Activated CD8-positive, alpha-beta T cell treated with anti-CD3 and anti-CD28 coated beads for 36 hours (primary cell): ENCODE data around the gene ANKDD1A. TPM values are rescaled to one million over a fixed set of nuclear protein-coding genes. Genes with fewer than 3 reads are reported as not detected.

Experiments used
- ATAC-seq: fragments of 200-7000 bp; cut with Tn5 transposase; one replicate; pipeline ENCODE4 v1.10.0; 2021; ENCODE audit warnings: mild to moderate bottlenecking, moderate library complexity
- CTCF ChIA-PET: fragments of 350-600 bp; sonication (Branson Sonifier 250); formaldehyde crosslinking; loops from one replicate; lab custom pipeline; 2021; ENCODE audit warnings: antibody characterized with exemption; lab: Charles Lee
- POLR2A ChIA-PET: fragments of 350-600 bp; sonication (Branson Sonifier 250); formaldehyde crosslinking; loops from one replicate; lab custom pipeline; 2021; ENCODE audit warnings: antibody characterized with exemption; lab: Charles Lee
- DNase-seq: peaks from one replicate; pipeline ENCODE4 v3.0.0-alpha.2; 2020
- H3K27ac Mint-ChIP-seq: one replicate; pipeline ENCODE4 v1.8.0; 2021; ENCODE audit warnings: mild to moderate bottlenecking, mixed read lengths
- H3K27me3 Mint-ChIP-seq: one replicate; pipeline ENCODE4 v1.8.0; 2021; ENCODE audit warnings: mixed read lengths
- H3K36me3 Mint-ChIP-seq: one replicate; pipeline ENCODE4 v1.8.0; 2021; ENCODE audit warnings: low read depth, mixed read lengths
- H3K4me1 Mint-ChIP-seq: one replicate; pipeline ENCODE4 v1.8.0; 2021; ENCODE audit warnings: low read depth, mixed read lengths
- H3K4me3 Mint-ChIP-seq: one replicate; pipeline ENCODE4 v1.8.0; 2021; ENCODE audit warnings: mild to moderate bottlenecking, moderate library complexity, mixed read lengths
- H3K9me3 Mint-ChIP-seq: one replicate; pipeline ENCODE4 v1.8.0; 2021; ENCODE audit warnings: mixed read lengths
- CTCF ChIP-seq: fragments of 200-600 bp; IDR thresholded peaks from one replicate; pipeline ENCODE4 v1.8.0; 2022; ENCODE audit warnings: antibody characterized with exemption, mild to moderate bottlenecking
- intact Hi-C: fragments of 100-400 bp; cut with micrococcal nuclease; formaldehyde crosslinking; loops from one replicate; pipeline ENCODE4 v1.10.0; 2022
- total RNA-seq, 2 experiments: library from RNA; stranded (reverse); gene quantifications; one replicate each; pipeline ENCODE4 v1.2.3, GENCODE V29; 2021

Gene ANKDD1A
- total RNA-seq, 2 experiments from 2014 or later = 3.4 to 4.3 TPM

GRCh38 chr15:64905941-64906340 lies 5.8 kb upstream of the ANKDD1A start:
- intact Hi-C loops = loop anchor here (5.0 kb wide), 1 partner anchor 174 kb away; no protein-coding TSS in a partner anchor
- peaks cover 3% of the 10 kb centered on the region for H3K27me3 Mint-ChIP-seq
- H3K36me3 Mint-ChIP-seq = peaks cover 2% of the 10 kb centered on the region
- no peak overlapping the region for H3K27ac Mint-ChIP-seq
- no peak for TF ChIP-seq CTCF
- POLR2A ChIA-PET = interaction anchor here (1.5 kb wide), 1 partner anchor 23 kb away, joined by 10 read pairs; no protein-coding TSS in a partner anchor
- peaks cover 27% of the 10 kb centered on the region for H3K4me1 Mint-ChIP-seq
- ATAC-seq (no peak), DNase-seq (no peak)
- peaks cover 2% of the 10 kb centered on the region for H3K9me3 Mint-ChIP-seq
- CTCF ChIA-PET = interaction anchor here (0.9 to 8.4 kb wide), 7 partner anchors 10 to 178 kb away, joined by 3 to 35 read pairs (median 8); no protein-coding TSS in a partner anchor
- no peak overlapping the region for H3K4me3 Mint-ChIP-seq

- no peak for DNase-seq
- POLR2A ChIA-PET = no interaction called here
- H3K9me3 Mint-ChIP-seq = no peaks in the 10 kb centered on the region
- no peak for ATAC-seq
- H3K36me3 Mint-ChIP-seq = no peaks in the 10 kb centered on the region
- peaks cover 30% of the 10 kb centered on the region for H3K4me1 Mint-ChIP-seq
- H3K4me3 Mint-ChIP-seq = no peak overlapping the region
- H3K27ac Mint-ChIP-seq = no peak overlapping the region
- intact Hi-C loops = loop anchor here (5.0 kb wide), 1 partner anchor 174 kb away; no protein-coding TSS in a partner anchor
- CTCF ChIA-PET = interaction anchor here (0.9 to 8.4 kb wide), 8 partner anchors 9 to 178 kb away, joined by 3 to 35 read pairs (median 6); no protein-coding TSS in a partner anchor
- no peak for TF ChIP-seq CTCF
- H3K27me3 Mint-ChIP-seq = peaks cover 7% of the 10 kb centered on the region
These were observed 5.3 kb upstream of the ANKDD1A start for GRCh38 chr15:64906402-64906801.

- H3K36me3 Mint-ChIP-seq = no peaks in the 10 kb centered on the region
These were observed 3.7 kb upstream of the ANKDD1A start for GRCh38 chr15:64907991-64908390.

GRCh38 chr15:64909546-64909945 lies 2.2 kb upstream of the ANKDD1A start:
- ATAC-seq = no peak
- Mint-ChIP-seq H3K27me3 (peaks cover 12% of the 10 kb centered on the region), H3K27ac (no peak overlapping the region), H3K9me3 (no peaks in the 10 kb centered on the region), H3K4me1 (peaks cover 11% of the 10 kb centered on the region), H3K36me3 (no peaks in the 10 kb centered on the region), H3K4me3 (no peak overlapping the region)
- DNase-seq = no peak
- no peak for TF ChIP-seq CTCF
- POLR2A ChIA-PET = no interaction called here
- intact Hi-C loops = loop anchor here (5.0 kb wide), 1 partner anchor 177 kb away; no protein-coding TSS in a partner anchor
- CTCF ChIA-PET = interaction anchor here (1.0 to 1.6 kb wide), 2 partner anchors 12 to 89 kb away, joined by 3 read pairs; no protein-coding TSS in a partner anchor

More at GRCh38 chr15:64907991-64908390, 3.7 kb upstream of the ANKDD1A start:
- intact Hi-C loops = loop anchor here (5.0 kb wide), 1 partner anchor 176 kb away; no protein-coding TSS in a partner anchor
- CTCF ChIA-PET = interaction anchor here (8.4 kb wide), 1 partner anchor 98 kb away, joined by 35 read pairs; no protein-coding TSS in a partner anchor
- Mint-ChIP-seq H3K4me1 (peaks cover 21% of the 10 kb centered on the region), H3K27ac (no peak overlapping the region), H3K9me3 (no peaks in the 10 kb centered on the region), H3K27me3 (peaks cover 12% of the 10 kb centered on the region), H3K4me3 (no peak overlapping the region)
- no peak for DNase-seq
- TF ChIP-seq CTCF = no peak
- no peak for ATAC-seq
- POLR2A ChIA-PET = interaction anchor here (1.0 kb wide), 1 partner anchor 14 kb away, joined by 3 read pairs; no protein-coding TSS in a partner anchor
